Neural cell (in vitro differentiated cells): Measurements from ENCODE around the gene TNFAIP8L1. TPM values are rescaled to one million over a fixed set of nuclear protein-coding genes. Genes with fewer than 3 reads are reported as not detected.

Experiments used
- H2AFZ ChIP-seq: fragments of 200-600, 300-800 bp; sonication (generic), shearing (Covaris generic); 2 replicates; pipeline ENCODE4 v1.6.0; 2014; ENCODE audit warnings: low read depth, mild to moderate bottlenecking, antibody characterized with exemption, low read length, moderate library complexity
- H3F3A ChIP-seq: fragments of 200-600 bp; shearing (Covaris generic); 2 replicates; pipeline ENCODE4 v1.6.1; 2016; ENCODE audit warnings: mild to moderate bottlenecking, moderate library complexity, mixed read lengths, antibody characterized with exemption, low read length; ENCODE audit not compliant: insufficient read depth, poor library complexity, severe bottlenecking
- H3K27ac ChIP-seq: fragments of 200-600, 300-800 bp; sonication (generic), shearing (Covaris generic); 2 replicates; pipeline ENCODE4 v1.5.1; 2014; ENCODE audit warnings: mild to moderate bottlenecking, low read length, moderate library complexity
- H3K27me3 ChIP-seq: fragments of 300-800, 200-600 bp; sonication (generic), shearing (Covaris generic); 2 replicates; pipeline ENCODE4 v1.6.0; 2014; ENCODE audit warnings: mild to moderate bottlenecking, low read depth, low read length, moderate library complexity; ENCODE audit not compliant: insufficient read depth
- H3K36me3 ChIP-seq: fragments of 300-800, 200-600 bp; sonication (generic), shearing (Covaris generic); 2 replicates; pipeline ENCODE4 v1.5.1; 2014; ENCODE audit warnings: mild to moderate bottlenecking, antibody characterized with exemption, low read length, moderate library complexity; ENCODE audit not compliant: insufficient read depth
- H3K4me2 ChIP-seq: fragments of 300-800, 200-600 bp; sonication (generic), shearing (Covaris generic); 2 replicates; pipeline ENCODE4 v1.6.0; 2014; ENCODE audit warnings: mild to moderate bottlenecking, low read length
- H3K4me3 ChIP-seq: fragments of 300-800, 200-600 bp; sonication (generic), shearing (Covaris generic); 2 replicates; pipeline ENCODE4 v1.5.1; 2014; ENCODE audit warnings: mild to moderate bottlenecking, low read length, moderate library complexity
- H3K79me2 ChIP-seq: fragments of 200-600 bp; shearing (Covaris generic); replicated peaks from 2 replicates; pipeline ENCODE4 v1.6.0; 2014; ENCODE audit warnings: mild to moderate bottlenecking, low read length, moderate library complexity; ENCODE audit not compliant: insufficient read depth
- H3K9ac ChIP-seq: fragments of 300-800, 200-600 bp; sonication (generic), shearing (Covaris generic); 2 replicates; pipeline ENCODE4 v1.6.1; 2016; ENCODE audit warnings: mild to moderate bottlenecking, low read length, mixed read lengths
- H3K9me2 ChIP-seq: fragments of 200-600 bp; shearing (Covaris generic); 2 replicates; pipeline ENCODE4 v1.6.1; 2016; ENCODE audit warnings: mild to moderate bottlenecking, low read length, mixed read lengths; ENCODE audit not compliant: insufficient read depth
- H3K9me3 ChIP-seq: fragments of 200-600, 300-800 bp; sonication (generic), shearing (Covaris generic); 2 replicates; pipeline ENCODE4 v1.6.1; 2016; ENCODE audit warnings: mild to moderate bottlenecking, mixed run types, low read length, moderate library complexity, mixed read lengths
- H4K20me1 ChIP-seq: fragments of 200-600 bp; shearing (Covaris generic); 2 replicates; pipeline ENCODE4 v1.6.1; 2016; ENCODE audit warnings: mild to moderate bottlenecking, mixed run types; ENCODE audit not compliant: insufficient read depth
- EP300 ChIP-seq: fragments of 450-650 bp; conservative IDR thresholded peaks from 2 replicates; pipeline ENCODE4 v1.6.1; 2014; ENCODE audit warnings: antibody characterized with exemption, mild to moderate bottlenecking, moderate library complexity; ENCODE audit not compliant: poor library complexity, severe bottlenecking
- EZH2 ChIP-seq: fragments of 200-600, 300-800 bp; shearing (Covaris generic), sonication (generic); IDR thresholded peaks from 2 replicates; pipeline ENCODE4 v1.6.1; 2014; ENCODE audit warnings: antibody characterized with exemption, low read length, borderline replicate concordance, mild to moderate bottlenecking; ENCODE audit not compliant: insufficient read depth, poor library complexity, severe bottlenecking
- MXI1 ChIP-seq: fragments of 450-650 bp; conservative IDR thresholded peaks from 2 replicates; pipeline ENCODE4 v1.6.1; 2014; ENCODE audit warnings: antibody characterized with exemption, mild to moderate bottlenecking; ENCODE audit not compliant: poor library complexity, severe bottlenecking
- POLR2AphosphoS5 ChIP-seq: IDR thresholded peaks from 2 replicates; pipeline ENCODE4 v1.6.1; 2012
- RAD21 ChIP-seq: fragments of 450-650 bp; conservative IDR thresholded peaks from 2 replicates; pipeline ENCODE4 v1.6.1; 2014; ENCODE audit warnings: antibody characterized with exemption, mild to moderate bottlenecking, moderate library complexity
- SMC3 ChIP-seq: fragments of 450-650 bp; conservative IDR thresholded peaks from 2 replicates; pipeline ENCODE4 v1.6.1; 2014; ENCODE audit warnings: antibody characterized with exemption, mild to moderate bottlenecking, moderate library complexity; ENCODE audit not compliant: poor library complexity
- TAF1 ChIP-seq: IDR thresholded peaks from 2 replicates; pipeline ENCODE4 v1.6.1; 2012; ENCODE audit warnings: low read depth
- polyA plus RNA-seq: library from polyadenylated mRNA; depleted of rRNA; stranded (reverse); fragments of >200 nt; gene quantifications from 2 replicates; pipeline ENCODE4 v1.2.3, GENCODE V29; 2014
- TF ChIP-seq, protein P1 (sequence below): fragments of 450-650 bp; IDR thresholded peaks from 2 replicates; pipeline ENCODE4 v1.5.1; 2014; ENCODE audit warnings: antibody characterized with exemption, mild to moderate bottlenecking, moderate library complexity; ENCODE audit not compliant: poor library complexity, severe bottlenecking
- TF ChIP-seq, protein P2 (sequence below): IDR thresholded peaks from 2 replicates; pipeline ENCODE4 v1.6.1; 2012; ENCODE audit warnings: borderline replicate concordance

TNFAIP8L1 gene
- polyA plus RNA-seq, 1 donor from 2014 or later, result 0.99 TPM

DNA sequence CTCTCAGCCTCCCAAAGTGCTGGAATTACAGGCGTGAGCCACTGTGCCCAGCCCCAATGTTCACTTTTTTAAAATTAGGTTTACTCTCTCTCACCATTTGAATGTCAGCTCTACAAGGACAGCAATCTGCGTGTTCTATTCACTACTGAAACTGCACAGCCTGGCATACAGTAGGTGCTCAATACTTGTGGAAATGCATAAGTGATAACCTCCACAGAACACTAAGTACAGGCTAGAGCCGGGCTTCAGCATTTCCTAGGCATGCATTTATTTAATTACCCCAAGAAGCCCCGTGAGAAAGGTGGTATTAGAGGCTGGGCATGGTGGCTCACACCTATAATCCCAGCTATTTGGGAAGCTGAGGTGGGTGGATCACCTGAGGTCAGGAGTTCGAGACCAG is 33.1 kb upstream of the TNFAIP8L1 start:
- TF ChIP-seq EP300 (no peak), EZH2 (no peak), MXI1 (no peak), POLR2AphosphoS5 (no peak), TAF1 (no peak), RAD21 (no peak), SMC3 (no peak)
- TF ChIP-seq, protein P1, sequence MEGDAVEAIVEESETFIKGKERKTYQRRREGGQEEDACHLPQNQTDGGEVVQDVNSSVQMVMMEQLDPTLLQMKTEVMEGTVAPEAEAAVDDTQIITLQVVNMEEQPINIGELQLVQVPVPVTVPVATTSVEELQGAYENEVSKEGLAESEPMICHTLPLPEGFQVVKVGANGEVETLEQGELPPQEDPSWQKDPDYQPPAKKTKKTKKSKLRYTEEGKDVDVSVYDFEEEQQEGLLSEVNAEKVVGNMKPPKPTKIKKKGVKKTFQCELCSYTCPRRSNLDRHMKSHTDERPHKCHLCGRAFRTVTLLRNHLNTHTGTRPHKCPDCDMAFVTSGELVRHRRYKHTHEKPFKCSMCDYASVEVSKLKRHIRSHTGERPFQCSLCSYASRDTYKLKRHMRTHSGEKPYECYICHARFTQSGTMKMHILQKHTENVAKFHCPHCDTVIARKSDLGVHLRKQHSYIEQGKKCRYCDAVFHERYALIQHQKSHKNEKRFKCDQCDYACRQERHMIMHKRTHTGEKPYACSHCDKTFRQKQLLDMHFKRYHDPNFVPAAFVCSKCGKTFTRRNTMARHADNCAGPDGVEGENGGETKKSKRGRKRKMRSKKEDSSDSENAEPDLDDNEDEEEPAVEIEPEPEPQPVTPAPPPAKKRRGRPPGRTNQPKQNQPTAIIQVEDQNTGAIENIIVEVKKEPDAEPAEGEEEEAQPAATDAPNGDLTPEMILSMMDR, result no peak
- TF ChIP-seq, protein P2, sequence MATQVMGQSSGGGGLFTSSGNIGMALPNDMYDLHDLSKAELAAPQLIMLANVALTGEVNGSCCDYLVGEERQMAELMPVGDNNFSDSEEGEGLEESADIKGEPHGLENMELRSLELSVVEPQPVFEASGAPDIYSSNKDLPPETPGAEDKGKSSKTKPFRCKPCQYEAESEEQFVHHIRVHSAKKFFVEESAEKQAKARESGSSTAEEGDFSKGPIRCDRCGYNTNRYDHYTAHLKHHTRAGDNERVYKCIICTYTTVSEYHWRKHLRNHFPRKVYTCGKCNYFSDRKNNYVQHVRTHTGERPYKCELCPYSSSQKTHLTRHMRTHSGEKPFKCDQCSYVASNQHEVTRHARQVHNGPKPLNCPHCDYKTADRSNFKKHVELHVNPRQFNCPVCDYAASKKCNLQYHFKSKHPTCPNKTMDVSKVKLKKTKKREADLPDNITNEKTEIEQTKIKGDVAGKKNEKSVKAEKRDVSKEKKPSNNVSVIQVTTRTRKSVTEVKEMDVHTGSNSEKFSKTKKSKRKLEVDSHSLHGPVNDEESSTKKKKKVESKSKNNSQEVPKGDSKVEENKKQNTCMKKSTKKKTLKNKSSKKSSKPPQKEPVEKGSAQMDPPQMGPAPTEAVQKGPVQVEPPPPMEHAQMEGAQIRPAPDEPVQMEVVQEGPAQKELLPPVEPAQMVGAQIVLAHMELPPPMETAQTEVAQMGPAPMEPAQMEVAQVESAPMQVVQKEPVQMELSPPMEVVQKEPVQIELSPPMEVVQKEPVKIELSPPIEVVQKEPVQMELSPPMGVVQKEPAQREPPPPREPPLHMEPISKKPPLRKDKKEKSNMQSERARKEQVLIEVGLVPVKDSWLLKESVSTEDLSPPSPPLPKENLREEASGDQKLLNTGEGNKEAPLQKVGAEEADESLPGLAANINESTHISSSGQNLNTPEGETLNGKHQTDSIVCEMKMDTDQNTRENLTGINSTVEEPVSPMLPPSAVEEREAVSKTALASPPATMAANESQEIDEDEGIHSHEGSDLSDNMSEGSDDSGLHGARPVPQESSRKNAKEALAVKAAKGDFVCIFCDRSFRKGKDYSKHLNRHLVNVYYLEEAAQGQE, result no peak

DNA sequence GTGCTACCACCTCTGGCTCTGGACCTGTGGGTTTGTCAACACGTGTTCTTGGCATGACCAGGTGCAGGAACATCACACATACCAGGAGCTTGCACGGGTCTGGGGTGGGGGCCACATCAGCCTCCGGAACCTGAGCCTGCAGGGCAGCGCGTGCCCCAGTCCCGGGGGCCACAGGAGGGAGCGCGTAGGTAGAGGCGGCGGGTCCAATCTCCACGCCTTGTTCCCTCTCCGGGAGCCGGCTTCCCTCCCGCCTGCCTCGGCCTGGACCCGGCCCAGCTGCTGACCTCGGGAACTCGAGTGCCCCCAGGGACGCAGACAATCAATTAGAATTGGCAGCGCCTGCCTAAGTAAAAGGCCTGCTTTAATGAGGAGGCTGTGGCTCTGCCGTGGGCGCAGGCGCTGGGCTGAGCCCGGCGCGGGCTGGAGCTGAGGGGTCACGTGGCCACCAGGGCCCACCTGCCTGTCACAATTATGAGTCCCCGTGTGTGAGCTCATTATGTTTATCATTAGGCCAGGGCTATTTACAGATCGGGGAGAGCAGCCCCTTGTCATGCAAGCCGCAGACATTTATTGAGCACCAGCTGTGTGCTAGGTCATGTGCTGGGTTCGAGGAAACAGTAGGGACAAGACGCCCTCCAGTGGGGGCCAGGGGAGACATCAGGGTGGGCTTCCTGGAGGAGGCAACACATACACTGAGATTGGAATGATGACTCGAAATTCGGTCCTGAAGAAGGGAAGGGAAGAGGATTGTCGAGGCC is 32.2 kb upstream of the TNFAIP8L1 start:
- H3K9me3 ChIP-seq, result no peaks in the 10 kb centered on the region
- H3K4me2 ChIP-seq, result no peak overlapping the region
- H3K9ac ChIP-seq, result no peak overlapping the region
- H3K27ac ChIP-seq, result no peak overlapping the region
- no peaks in the 10 kb centered on the region for H3K27me3 ChIP-seq
- H3K4me3 ChIP-seq, result no peak overlapping the region
- no peaks in the 10 kb centered on the region for H3K36me3 ChIP-seq
- H2AFZ ChIP-seq, result no peak overlapping the region
- no peaks in the 10 kb centered on the region for H3K79me2 ChIP-seq
- H3K9me2 ChIP-seq, result no peaks in the 10 kb centered on the region
- no peaks in the 10 kb centered on the region for H3F3A ChIP-seq
- no peaks in the 10 kb centered on the region for H4K20me1 ChIP-seq
- TF ChIP-seq TAF1 (no peak), RAD21 (no peak), POLR2AphosphoS5 (no peak), SMC3 (no peak), EP300 (no peak), EZH2 (no peak), MXI1 (no peak)
- TF ChIP-seq, protein P2, result no peak
- TF ChIP-seq, protein P1, result no peak

More for the DNA sequence above, 33.1 kb upstream of the TNFAIP8L1 start:
- Histone ChIP-seq H3K9me2 (no peaks in the 10 kb centered on the region), H3F3A (no peaks in the 10 kb centered on the region), H3K27me3 (no peaks in the 10 kb centered on the region), H3K9me3 (no peaks in the 10 kb centered on the region), H4K20me1 (no peaks in the 10 kb centered on the region), H3K4me3 (no peak overlapping the region), H3K27ac (no peak overlapping the region), H2AFZ (no peak overlapping the region), H3K36me3 (no peaks in the 10 kb centered on the region), H3K79me2 (no peaks in the 10 kb centered on the region), H3K9ac (no peak overlapping the region), H3K4me2 (no peak overlapping the region)
